HepG2 (cell line): ENCODE measurements around the gene YJEFN3. TPM values are rescaled to one million over a fixed set of nuclear protein-coding genes. Genes with fewer than 3 reads are reported as not detected.

Experiments used
- CCAR2 ChIP-seq: fragments of 200-400 bp; formaldehyde crosslinking; optimal IDR thresholded peaks from 2 replicates; pipeline ENCODE3; 2018; ENCODE audit warnings: low read depth, mild to moderate bottlenecking, low read length, moderate library complexity
- GPN1 ChIP-seq: sonication (generic); formaldehyde crosslinking; IDR thresholded peaks from 2 replicates; pipeline ENCODE4 v1.5.1; 2020; ENCODE audit warnings: missing genetic modification reagents, borderline replicate concordance
- MTA1 ChIP-seq: sonication (generic); formaldehyde crosslinking; IDR thresholded peaks from 2 replicates; pipeline ENCODE4 v1.4.0; 2020; ENCODE audit warnings: missing genetic modification reagents, mild to moderate bottlenecking, borderline replicate concordance
- NFKB2 ChIP-seq: sonication (generic); formaldehyde crosslinking; IDR thresholded peaks from 2 replicates; pipeline ENCODE4 v1.4.0; 2020; ENCODE audit warnings: missing genetic modification reagents, borderline replicate concordance
- RXRA ChIP-seq: sonication (generic); formaldehyde crosslinking; IDR thresholded peaks from 2 replicates; pipeline ENCODE4 v1.5.1; 2020; ENCODE audit warnings: missing genetic modification reagents
- SIN3B ChIP-seq: fragments of 150-350 bp; IDR thresholded peaks from 2 replicates; pipeline ENCODE4 v1.6.1; 2014; ENCODE audit warnings: low read length
- XBP1 ChIP-seq: sonication (generic); formaldehyde crosslinking; IDR thresholded peaks from 2 replicates; pipeline ENCODE4 v1.5.0; 2020; ENCODE audit warnings: missing genetic modification reagents
- ZBTB42 ChIP-seq: sonication (generic); formaldehyde crosslinking; IDR thresholded peaks from 2 replicates; pipeline ENCODE4 v1.5.0; 2020; ENCODE audit warnings: mild to moderate bottlenecking, missing genetic modification reagents
- ZNF143 ChIP-seq: sonication (generic); formaldehyde crosslinking; IDR thresholded peaks from 2 replicates; pipeline ENCODE4 v1.4.0; 2020; ENCODE audit warnings: missing genetic modification reagents
- ZNF431 ChIP-seq: sonication (generic); formaldehyde crosslinking; IDR thresholded peaks from 2 replicates; pipeline ENCODE4 v1.9.0; 2022; ENCODE audit warnings: missing genetic modification reagents, low read depth, mild to moderate bottlenecking, borderline replicate concordance
- polyA plus RNA-seq, 8 experiments: library from polyadenylated mRNA; depleted of rRNA in 3 of 8; stranded (reverse) in 7 of 8; unstranded in 1 of 8; fragments of >200 nt; fragmentation: Illumina TruSeq in 4 of 8; extraction: Trizol in 4 of 8; gene quantifications; 2 replicates each; pipeline versions ENCODE4 v1.2.1 to v1.2.3, GENCODE V29; 2011 to 2016; ENCODE audit warnings: low read depth in 4 of 8, missing spikeins in 1 of 8, mixed read lengths in 1 of 8; ENCODE audit not compliant: insufficient read depth in 1 of 8
- total RNA-seq, 5 experiments: library from RNA; depleted of rRNA; stranded (reverse); fragments of >200 nt; fragmentation: Illumina TruSeq; extraction: Trizol; gene quantifications; 2 replicates each; pipeline ENCODE4 v1.2.3, GENCODE V29; 2016; ENCODE audit warnings: low read depth in 1 of 5
- TF ChIP-seq, protein P1 (sequence below): sonication (generic); formaldehyde crosslinking; conservative IDR thresholded peaks from 2 replicates; pipeline ENCODE4 v1.8.0; 2022; ENCODE audit warnings: mild to moderate bottlenecking, moderate library complexity, missing genetic modification reagents
- TF ChIP-seq, protein P2 (sequence below), 2 experiments: IDR thresholded peaks; 2 replicates each; pipeline ENCODE4 v1.6.1; 2011 to 2012; ENCODE audit warnings: low read length in 2 of 2, borderline replicate concordance in 1 of 2, low read depth in 1 of 2, mild to moderate bottlenecking in 1 of 2, moderate library complexity in 1 of 2
- TF ChIP-seq, protein P3 (sequence below): sonication (generic); formaldehyde crosslinking; conservative IDR thresholded peaks from 2 replicates; pipeline ENCODE4 v1.4.0; 2020; ENCODE audit warnings: mild to moderate bottlenecking, missing genetic modification reagents, moderate library complexity
- TF ChIP-seq, protein P4 (sequence below): sonication (generic); formaldehyde crosslinking; IDR thresholded peaks from 2 replicates; pipeline ENCODE4 v1.5.0; 2020; ENCODE audit warnings: missing genetic modification reagents, mild to moderate bottlenecking, borderline replicate concordance

The YJEFN3 gene
- total and polyA plus RNA-seq, 2 of the 13 experiments (the other 11 are each of a cell fraction or from before 2014, with no cell fraction given): 0.89 to 4.0 TPM

DNA sequence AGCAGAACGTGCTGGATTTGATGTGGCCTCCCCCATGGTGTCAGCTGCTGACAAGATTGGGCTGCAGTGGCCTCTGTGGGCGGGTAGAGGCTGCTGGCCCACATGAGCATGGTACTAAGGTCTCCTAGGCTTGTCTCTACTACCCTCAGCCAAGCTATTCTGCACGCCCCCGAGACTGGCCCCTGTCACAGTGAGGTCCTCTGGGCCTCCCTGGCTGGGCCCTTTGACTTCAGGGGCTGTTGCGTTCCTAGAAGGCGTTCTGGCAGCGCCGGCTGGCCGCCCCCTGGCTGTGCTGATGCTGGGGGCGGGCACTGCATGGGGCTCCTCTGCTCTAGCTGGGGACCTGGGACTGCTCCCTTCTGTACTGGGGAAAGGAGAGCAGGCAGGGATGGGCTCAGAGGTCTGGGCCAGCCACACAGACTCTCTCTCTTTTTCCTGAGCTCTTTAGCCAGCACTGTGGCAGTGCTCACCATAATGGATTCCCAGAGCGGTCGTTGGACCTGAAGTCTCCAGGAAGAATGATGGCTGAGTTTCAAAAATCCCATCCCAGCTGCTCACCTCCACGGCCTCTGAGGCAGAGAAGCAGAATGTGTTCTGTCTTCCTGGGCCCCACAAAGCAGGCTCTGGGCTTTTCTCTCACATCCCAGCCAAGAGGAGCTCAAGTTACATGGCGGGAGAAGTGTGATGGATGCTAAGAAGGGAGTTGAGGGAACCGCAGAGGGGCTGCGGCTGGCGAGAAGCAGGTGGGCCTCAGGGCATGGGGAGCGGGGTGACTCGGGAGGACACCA, 45.7 kb upstream of the YJEFN3 start (continued):
- TF ChIP-seq, protein P1, sequence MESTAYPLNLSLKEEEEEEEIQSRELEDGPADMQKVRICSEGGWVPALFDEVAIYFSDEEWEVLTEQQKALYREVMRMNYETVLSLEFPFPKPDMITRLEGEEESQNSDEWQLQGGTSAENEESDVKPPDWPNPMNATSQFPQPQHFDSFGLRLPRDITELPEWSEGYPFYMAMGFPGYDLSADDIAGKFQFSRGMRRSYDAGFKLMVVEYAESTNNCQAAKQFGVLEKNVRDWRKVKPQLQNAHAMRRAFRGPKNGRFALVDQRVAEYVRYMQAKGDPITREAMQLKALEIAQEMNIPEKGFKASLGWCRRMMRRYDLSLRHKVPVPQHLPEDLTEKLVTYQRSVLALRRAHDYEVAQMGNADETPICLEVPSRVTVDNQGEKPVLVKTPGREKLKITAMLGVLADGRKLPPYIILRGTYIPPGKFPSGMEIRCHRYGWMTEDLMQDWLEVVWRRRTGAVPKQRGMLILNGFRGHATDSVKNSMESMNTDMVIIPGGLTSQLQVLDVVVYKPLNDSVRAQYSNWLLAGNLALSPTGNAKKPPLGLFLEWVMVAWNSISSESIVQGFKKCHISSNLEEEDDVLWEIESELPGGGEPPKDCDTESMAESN (CRISPR knock-in tag): no peak
- TF ChIP-seq SIN3B (no peak), RXRA (CRISPR knock-in tag) (no peak), MTA1 (no peak), ZNF431 (CRISPR knock-in tag) (no peak), CCAR2 (no peak), XBP1 (CRISPR knock-in tag) (no peak), ZNF143 (no peak), GPN1 (CRISPR knock-in tag) (no peak), NFKB2 (CRISPR knock-in tag) (no peak), ZBTB42 (CRISPR knock-in tag) (no peak)
- TF ChIP-seq, protein P2, sequence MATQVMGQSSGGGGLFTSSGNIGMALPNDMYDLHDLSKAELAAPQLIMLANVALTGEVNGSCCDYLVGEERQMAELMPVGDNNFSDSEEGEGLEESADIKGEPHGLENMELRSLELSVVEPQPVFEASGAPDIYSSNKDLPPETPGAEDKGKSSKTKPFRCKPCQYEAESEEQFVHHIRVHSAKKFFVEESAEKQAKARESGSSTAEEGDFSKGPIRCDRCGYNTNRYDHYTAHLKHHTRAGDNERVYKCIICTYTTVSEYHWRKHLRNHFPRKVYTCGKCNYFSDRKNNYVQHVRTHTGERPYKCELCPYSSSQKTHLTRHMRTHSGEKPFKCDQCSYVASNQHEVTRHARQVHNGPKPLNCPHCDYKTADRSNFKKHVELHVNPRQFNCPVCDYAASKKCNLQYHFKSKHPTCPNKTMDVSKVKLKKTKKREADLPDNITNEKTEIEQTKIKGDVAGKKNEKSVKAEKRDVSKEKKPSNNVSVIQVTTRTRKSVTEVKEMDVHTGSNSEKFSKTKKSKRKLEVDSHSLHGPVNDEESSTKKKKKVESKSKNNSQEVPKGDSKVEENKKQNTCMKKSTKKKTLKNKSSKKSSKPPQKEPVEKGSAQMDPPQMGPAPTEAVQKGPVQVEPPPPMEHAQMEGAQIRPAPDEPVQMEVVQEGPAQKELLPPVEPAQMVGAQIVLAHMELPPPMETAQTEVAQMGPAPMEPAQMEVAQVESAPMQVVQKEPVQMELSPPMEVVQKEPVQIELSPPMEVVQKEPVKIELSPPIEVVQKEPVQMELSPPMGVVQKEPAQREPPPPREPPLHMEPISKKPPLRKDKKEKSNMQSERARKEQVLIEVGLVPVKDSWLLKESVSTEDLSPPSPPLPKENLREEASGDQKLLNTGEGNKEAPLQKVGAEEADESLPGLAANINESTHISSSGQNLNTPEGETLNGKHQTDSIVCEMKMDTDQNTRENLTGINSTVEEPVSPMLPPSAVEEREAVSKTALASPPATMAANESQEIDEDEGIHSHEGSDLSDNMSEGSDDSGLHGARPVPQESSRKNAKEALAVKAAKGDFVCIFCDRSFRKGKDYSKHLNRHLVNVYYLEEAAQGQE (IDR thresholded peaks at IDR 0.05; ENCODE audit: borderline replicate concordance in 1 of 2, low read depth in 1 of 2, low read length in 2 of 2): no peak
- TF ChIP-seq, protein P3, sequence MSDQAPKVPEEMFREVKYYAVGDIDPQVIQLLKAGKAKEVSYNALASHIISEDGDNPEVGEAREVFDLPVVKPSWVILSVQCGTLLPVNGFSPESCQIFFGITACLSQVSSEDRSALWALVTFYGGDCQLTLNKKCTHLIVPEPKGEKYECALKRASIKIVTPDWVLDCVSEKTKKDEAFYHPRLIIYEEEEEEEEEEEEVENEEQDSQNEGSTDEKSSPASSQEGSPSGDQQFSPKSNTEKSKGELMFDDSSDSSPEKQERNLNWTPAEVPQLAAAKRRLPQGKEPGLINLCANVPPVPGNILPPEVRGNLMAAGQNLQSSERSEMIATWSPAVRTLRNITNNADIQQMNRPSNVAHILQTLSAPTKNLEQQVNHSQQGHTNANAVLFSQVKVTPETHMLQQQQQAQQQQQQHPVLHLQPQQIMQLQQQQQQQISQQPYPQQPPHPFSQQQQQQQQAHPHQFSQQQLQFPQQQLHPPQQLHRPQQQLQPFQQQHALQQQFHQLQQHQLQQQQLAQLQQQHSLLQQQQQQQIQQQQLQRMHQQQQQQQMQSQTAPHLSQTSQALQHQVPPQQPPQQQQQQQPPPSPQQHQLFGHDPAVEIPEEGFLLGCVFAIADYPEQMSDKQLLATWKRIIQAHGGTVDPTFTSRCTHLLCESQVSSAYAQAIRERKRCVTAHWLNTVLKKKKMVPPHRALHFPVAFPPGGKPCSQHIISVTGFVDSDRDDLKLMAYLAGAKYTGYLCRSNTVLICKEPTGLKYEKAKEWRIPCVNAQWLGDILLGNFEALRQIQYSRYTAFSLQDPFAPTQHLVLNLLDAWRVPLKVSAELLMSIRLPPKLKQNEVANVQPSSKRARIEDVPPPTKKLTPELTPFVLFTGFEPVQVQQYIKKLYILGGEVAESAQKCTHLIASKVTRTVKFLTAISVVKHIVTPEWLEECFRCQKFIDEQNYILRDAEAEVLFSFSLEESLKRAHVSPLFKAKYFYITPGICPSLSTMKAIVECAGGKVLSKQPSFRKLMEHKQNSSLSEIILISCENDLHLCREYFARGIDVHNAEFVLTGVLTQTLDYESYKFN (CRISPR knock-in tag): no peak
- TF ChIP-seq, protein P4, sequence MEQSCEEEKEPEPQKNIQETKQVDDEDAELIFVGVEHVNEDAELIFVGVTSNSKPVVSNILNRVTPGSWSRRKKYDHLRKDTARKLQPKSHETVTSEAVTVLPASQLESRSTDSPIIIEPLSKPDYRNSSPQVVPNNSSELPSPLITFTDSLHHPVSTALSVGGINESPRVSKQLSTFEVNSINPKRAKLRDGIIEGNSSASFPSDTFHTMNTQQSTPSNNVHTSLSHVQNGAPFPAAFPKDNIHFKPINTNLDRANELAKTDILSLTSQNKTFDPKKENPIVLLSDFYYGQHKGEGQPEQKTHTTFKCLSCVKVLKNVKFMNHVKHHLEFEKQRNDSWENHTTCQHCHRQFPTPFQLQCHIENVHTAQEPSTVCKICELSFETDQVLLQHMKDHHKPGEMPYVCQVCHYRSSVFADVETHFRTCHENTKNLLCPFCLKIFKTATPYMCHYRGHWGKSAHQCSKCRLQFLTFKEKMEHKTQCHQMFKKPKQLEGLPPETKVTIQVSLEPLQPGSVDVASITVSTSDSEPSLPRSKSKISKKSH: no peak
